GM21526 (cell line): Measurements from ENCODE around the gene WDR17.
"Not testable (repeated sequence)": the region's sequence is repeated elsewhere in the genome, so short reads cannot be mapped to it uniquely, and the experiment has no call there.

Experiments used
- ATAC-seq: cut with Tn5 transposase; IDR thresholded peaks from one replicate; pipeline ENCODE4 v1.9.1; 2021; ENCODE audit warnings: moderate library complexity; ENCODE audit not compliant: unreplicated experiment, low FRiP score

The WDR17 gene

GRCh38 chr4:176189891-176190795, 124.5 kb downstream of the WDR17 start:
- no peak for ATAC-seq

GRCh38 chr4:176191974-176192373, 126.3 kb downstream of the WDR17 start:
- no peak for ATAC-seq

- ATAC-seq = no peak
Measured at GRCh38 chr4:176193126-176193525, 127.5 kb downstream of the WDR17 start.

GRCh38 chr4:176193938-176194337, 128.3 kb downstream of the WDR17 start:
- no peak for ATAC-seq

GRCh38 chr4:176195184-176195978, 129.7 kb downstream of the WDR17 start, which contains the start of gene SPATA4:
Gene SPATA4, minus strand, starts transcription at chr4:176195585. Its CDS starts 23 bp downstream, at chr4:176195562.
- ATAC-seq = peak; percentile 99

GRCh38 chr4:176198316-176198903, 132.8 kb downstream of the WDR17 start:
- no peak for ATAC-seq

- no peak for ATAC-seq
Measured at GRCh38 chr4:176205299-176205698, 139.7 kb downstream of the WDR17 start.

- no peak for ATAC-seq
Measured at GRCh38 chr4:176207839-176208238, 142.2 kb downstream of the WDR17 start.

- no peak for ATAC-seq
Measured at GRCh38 chr4:176209535-176209934, 143.9 kb downstream of the WDR17 start.

- no peak for ATAC-seq
Measured at GRCh38 chr4:176210101-176210500, 144.5 kb downstream of the WDR17 start.

GRCh38 chr4:176210579-176211296, 145.1 kb downstream of the WDR17 start:
- no peak for ATAC-seq

- ATAC-seq = not testable (repeated sequence)
Measured at GRCh38 chr4:176212351-176212750, 146.7 kb downstream of the WDR17 start.

GRCh38 chr4:176217510-176217909, 151.9 kb downstream of the WDR17 start:
- no peak for ATAC-seq

GRCh38 chr4:176222149-176222548, 156.5 kb downstream of the WDR17 start:
- ATAC-seq = no peak

GRCh38 chr4:176223561-176223960, 157.9 kb downstream of the WDR17 start:
- ATAC-seq = no peak

GRCh38 chr4:176226736-176227135, 161.1 kb downstream of the WDR17 start:
- ATAC-seq = no peak

GRCh38 chr4:176229645-176230044, 164.0 kb downstream of the WDR17 start:
- ATAC-seq = no peak
